Liver (tissue), 9 donors: ENCODE measurements around the gene GTSE1. TPM values are rescaled to one million over a fixed set of nuclear protein-coding genes. Genes with fewer than 3 reads are reported as not detected.

Experiments used
- DNase-seq: peaks from one replicate; pipeline ENCODE4 v3.0.0-alpha.2; 2017; ENCODE audit warnings: low spot score
- H3K27ac ChIP-seq, 2 donors: one replicate each; pipeline ENCODE4 v1.7.0; 2013; ENCODE audit warnings: inconsistent platforms in 2 of 2, low read length in 2 of 2, control low read depth in 1 of 2, low read depth in 1 of 2, mild to moderate bottlenecking in 1 of 2
- H3K27me3 ChIP-seq, 4 donors: one replicate each; pipeline versions ENCODE4 v1.6.1 to v1.7.0; 2013; ENCODE audit warnings: low read length in 3 of 4, inconsistent platforms in 1 of 4, mild to moderate bottlenecking in 1 of 4, moderate library complexity in 1 of 4; ENCODE audit not compliant: control insufficient read depth in 4 of 4, insufficient read depth in 4 of 4
- H3K36me3 ChIP-seq, 4 donors: one replicate each; pipeline versions ENCODE4 v1.6.1 to v1.7.0; 2013; ENCODE audit warnings: low read length in 3 of 4, mild to moderate bottlenecking in 3 of 4, low read depth in 1 of 4, moderate library complexity in 1 of 4; ENCODE audit not compliant: control insufficient read depth in 4 of 4, insufficient read depth in 3 of 4
- H3K4me1 ChIP-seq, 4 donors: one replicate each; pipeline versions ENCODE4 v1.6.1 to v1.7.0; 2013; ENCODE audit warnings: low read length in 3 of 4, mild to moderate bottlenecking in 3 of 4, moderate library complexity in 1 of 4; ENCODE audit not compliant: control insufficient read depth in 4 of 4, insufficient read depth in 4 of 4
- H3K4me3 ChIP-seq, 3 donors: one replicate each; pipeline versions ENCODE4 v1.6.1 to v1.7.0; 2013; ENCODE audit warnings: low read length in 3 of 3, control low read depth in 1 of 3, low read depth in 1 of 3, mild to moderate bottlenecking in 1 of 3
- H3K9ac ChIP-seq, 2 donors: one replicate each; pipeline ENCODE4 v1.7.0; 2013; ENCODE audit warnings: low read length in 2 of 2, mild to moderate bottlenecking in 2 of 2, moderate library complexity in 2 of 2, control low read depth in 1 of 2, low read depth in 1 of 2
- H3K9me3 ChIP-seq, 4 donors: one replicate each; pipeline versions ENCODE4 v1.6.1 to v1.7.0; 2013; ENCODE audit warnings: low read length in 3 of 4; ENCODE audit not compliant: control insufficient read depth in 4 of 4
- ATF3 ChIP-seq: IDR thresholded peaks from 2 replicates; pipeline ENCODE4 v1.6.1; 2016; ENCODE audit warnings: antibody characterized with exemption
- CTCF ChIP-seq: fragments of 150-350 bp; IDR thresholded peaks from 2 replicates; pipeline ENCODE4 v1.5.1; 2017; ENCODE audit warnings: improper control_type of control experiment, low read depth, low read length; ENCODE audit not compliant: missing input control
- EGR1 ChIP-seq, 2 donors: IDR thresholded peaks; 2 replicates each; pipeline ENCODE4 v1.6.1; 2016 to 2018; ENCODE audit warnings: antibody characterized with exemption in 2 of 2, low read depth in 2 of 2
- FOXA1 ChIP-seq: IDR thresholded peaks from 2 replicates; pipeline ENCODE4 v1.6.1; 2016; ENCODE audit warnings: antibody characterized with exemption
- FOXA2 ChIP-seq: IDR thresholded peaks from 2 replicates; pipeline ENCODE4 v1.6.1; 2016; ENCODE audit warnings: antibody characterized with exemption
- GABPA ChIP-seq, 2 donors: IDR thresholded peaks in 1 of 2; conservative IDR thresholded peaks in 1 of 2; 2 replicates each; pipeline ENCODE4 v1.6.1; 2016; ENCODE audit warnings: antibody characterized with exemption in 2 of 2, mild to moderate bottlenecking in 1 of 2, moderate library complexity in 1 of 2
- HNF4A ChIP-seq, 2 donors: conservative IDR thresholded peaks; 2 replicates each; pipeline ENCODE4 v1.6.1; 2016; ENCODE audit warnings: antibody characterized with exemption in 2 of 2, mild to moderate bottlenecking in 2 of 2
- HNF4G ChIP-seq: IDR thresholded peaks from 2 replicates; pipeline ENCODE4 v1.6.1; 2016; ENCODE audit warnings: antibody characterized with exemption
- JUND ChIP-seq, 2 donors: IDR thresholded peaks; 2 replicates each; pipeline ENCODE4 v1.6.1; 2016; ENCODE audit warnings: antibody characterized with exemption in 2 of 2
- MAX ChIP-seq: IDR thresholded peaks from 2 replicates; pipeline ENCODE4 v1.6.1; 2016; ENCODE audit warnings: antibody characterized with exemption
- NR2F2 ChIP-seq: IDR thresholded peaks from 2 replicates; pipeline ENCODE4 v1.6.1; 2016; ENCODE audit warnings: antibody characterized with exemption
- RAD21 ChIP-seq, 2 donors: IDR thresholded peaks; 2 replicates each; pipeline ENCODE4 v1.6.1; 2016; ENCODE audit warnings: antibody characterized with exemption in 2 of 2, mild to moderate bottlenecking in 2 of 2
- REST ChIP-seq: IDR thresholded peaks from 2 replicates; pipeline ENCODE4 v1.6.1; 2016; ENCODE audit warnings: antibody characterized with exemption, mild to moderate bottlenecking
- RXRA ChIP-seq, 2 donors: IDR thresholded peaks; 2 replicates each; pipeline ENCODE4 v1.6.1; 2017 to 2018; ENCODE audit warnings: antibody characterized with exemption in 2 of 2, mild to moderate bottlenecking in 1 of 2
- SP1 ChIP-seq: IDR thresholded peaks from 2 replicates; pipeline ENCODE4 v1.6.1; 2018; ENCODE audit warnings: antibody characterized with exemption, mild to moderate bottlenecking
- TAF1 ChIP-seq: conservative IDR thresholded peaks from 2 replicates; pipeline ENCODE4 v1.6.1; 2016; ENCODE audit warnings: antibody characterized with exemption, mild to moderate bottlenecking
- YY1 ChIP-seq: IDR thresholded peaks from 2 replicates; pipeline ENCODE4 v1.6.1; 2016; ENCODE audit warnings: antibody characterized with exemption, mild to moderate bottlenecking
- ZBTB33 ChIP-seq: IDR thresholded peaks from 2 replicates; pipeline ENCODE4 v1.6.1; 2016; ENCODE audit warnings: antibody characterized with exemption
- WGBS: extraction: QIAGEN DNeasy Blood & Tissue Kit; methylation state at CpG from one replicate; pipeline ENCODE4 v1.1.7; 2013; 5-methylcytosine and 5-hydroxymethylcytosine counted together
- polyA plus RNA-seq, 2 donors: library from polyadenylated mRNA; stranded (reverse) in 1 of 2; unstranded in 1 of 2; fragments of 200-250 nt in 1 of 2; fragments of >200 nt in 1 of 2; fragmentation: Nextera tagmentation in 1 of 2; extraction: Ambion mirVana in 1 of 2; gene quantifications; one replicate each; pipeline versions ENCODE4 v1.2.1 to v1.2.3, GENCODE V29; 2013 to 2015
- total RNA-seq, 2 donors: library from RNA; depleted of rRNA; stranded (reverse); fragments of >200 nt; gene quantifications; one replicate each; pipeline ENCODE4 v1.2.3, GENCODE V29; 2014
- donor health status: healthy.
- donor health status: healthy.
- donor health status: healthy.
- donor health status: healthy.
- donor health status: healthy.

Gene GTSE1
- total and polyA plus RNA-seq, 4 donors = 0.17 to 13.9 (median 0.85) TPM

- H3K4me1 ChIP-seq = peaks cover 0 to 4% (median 2%) of the 10 kb centered on the region in 4 donors
- H3K9ac ChIP-seq = no peak overlapping the region
- no peaks in the 10 kb centered on the region for H3K9me3 ChIP-seq
- no peaks in the 10 kb centered on the region for H3K27me3 ChIP-seq
- no peak overlapping the region for H3K4me3 ChIP-seq
- DNase-seq = no peak
- TF ChIP-seq CTCF (no peak), ZBTB33 (no peak), NR2F2 (no peak), SP1 (no peak), JUND (IDR thresholded peaks at IDR 0.05) (no peak), RXRA (IDR thresholded peaks at IDR 0.05) (no peak), TAF1 (no peak), HNF4A (conservative IDR thresholded peaks at IDR 0.05) (no peak)
- no peak overlapping the region for H3K27ac ChIP-seq
- whole genome bisulfite sequencing = 95% methylated on average over 12 of the region's 12 CpGs
- no peaks in the 10 kb centered on the region for H3K36me3 ChIP-seq
Measured at GRCh38 chr22:46315976-46316375, 19.3 kb downstream of the GTSE1 start.

GRCh38 chr22:46317646-46318045 is 21.0 kb downstream of the GTSE1 start:
- Histone ChIP-seq H3K27ac (no peak overlapping the region), H3K9me3 (no peaks in the 10 kb centered on the region), H3K27me3 (no peaks in the 10 kb centered on the region), H3K4me1 (peaks cover 0 to 4% (median 2%) of the 10 kb centered on the region in 4 donors), H3K9ac (no peak overlapping the region), H3K36me3 (no peaks in the 10 kb centered on the region), H3K4me3 (no peak overlapping the region)
- 96% methylated on average over 20 of the region's 20 CpGs for WGBS
- TF ChIP-seq ZBTB33 = no peak
- no peak for TF ChIP-seq ATF3
- TF ChIP-seq GABPA (IDR thresholded peaks at IDR 0.05 in 1 of 2, conservative IDR thresholded peaks at IDR 0.05 in 1 of 2) = no peak
- no peak for TF ChIP-seq EGR1 (IDR thresholded peaks at IDR 0.05; ENCODE audit: low read depth in 2 of 2)
- TF ChIP-seq REST = no peak
- TF ChIP-seq RXRA (IDR thresholded peaks at IDR 0.05) = no peak
- TF ChIP-seq RAD21 (IDR thresholded peaks at IDR 0.05) = no peak
- no peak for TF ChIP-seq SP1
- no peak for TF ChIP-seq TAF1
- no peak for TF ChIP-seq CTCF
- TF ChIP-seq YY1 = no peak
- TF ChIP-seq NR2F2 = no peak
- TF ChIP-seq FOXA2 = no peak
- no peak for TF ChIP-seq HNF4G
- TF ChIP-seq FOXA1 = no peak
- TF ChIP-seq MAX = no peak
- no peak for TF ChIP-seq JUND (IDR thresholded peaks at IDR 0.05)
- TF ChIP-seq HNF4A (conservative IDR thresholded peaks at IDR 0.05) = no peak
- DNase-seq = no peak
